ENCODE results near the gene PTPN1. TPM values are rescaled to one million over a fixed set of nuclear protein-coding genes. Genes with fewer than 3 reads are reported as not detected.
A peak's percentile ranks its signal among the peaks of the same experiment; 100 is the strongest.

PTPN1 gene
- total RNA-seq, 6 experiments from 2014 or later: 37.8 to 46.5 (median 45.2) TPM

GRCh38 chr20:50543326-50543725 is 33.1 kb downstream of the PTPN1 start:
- H3K9me3 Mint-ChIP-seq: no peaks in the 10 kb centered on the region
- TF ChIP-seq CTCF (IDR thresholded peaks at IDR 0.05): no peak
- H3K27me3 Mint-ChIP-seq (ENCODE audit: insufficient read depth): no peaks in the 10 kb centered on the region; the same call in 1 of the 2 replicates
- H3K4me3 Mint-ChIP-seq: no peak overlapping the region
- peaks cover 76% of the 10 kb centered on the region for H3K4me1 Mint-ChIP-seq (ENCODE audit: low read depth)
- DNase-seq: no peak
- peaks cover 29% of the 10 kb centered on the region for H3K36me3 Mint-ChIP-seq (ENCODE audit: low read depth)
- H3K27ac Mint-ChIP-seq: no peak overlapping the region

- no peak for TF ChIP-seq CTCF (IDR thresholded peaks at IDR 0.05)
- Mint-ChIP-seq H3K27ac (no peak overlapping the region), H3K9me3 (no peaks in the 10 kb centered on the region), H3K27me3 (ENCODE audit: insufficient read depth) (no peaks in the 10 kb centered on the region; the same call in 1 of the 2 replicates), H3K36me3 (ENCODE audit: low read depth) (peaks cover 38% of the 10 kb centered on the region), H3K4me1 (ENCODE audit: low read depth) (peaks cover 70% of the 10 kb centered on the region), H3K4me3 (no peak overlapping the region)
- DNase-seq: no peak
Observed at GRCh38 chr20:50545126-50545525, 34.9 kb downstream of the PTPN1 start.

- no peaks in the 10 kb centered on the region; the same call in 1 of the 2 replicates for H3K27me3 Mint-ChIP-seq (ENCODE audit: insufficient read depth)
- H3K4me1 Mint-ChIP-seq (ENCODE audit: low read depth): peaks cover 70% of the 10 kb centered on the region
- TF ChIP-seq CTCF (IDR thresholded peaks at IDR 0.05): no peak
- peaks cover 45% of the 10 kb centered on the region for H3K36me3 Mint-ChIP-seq (ENCODE audit: low read depth)
- peak overlapping the region; percentile 34 for H3K27ac Mint-ChIP-seq
- peak overlapping the region; percentile 37; the same call in 1 of the 2 replicates for H3K4me3 Mint-ChIP-seq
- no peaks in the 10 kb centered on the region for H3K9me3 Mint-ChIP-seq
- no peak for DNase-seq
Observed at GRCh38 chr20:50546729-50547314, 36.6 kb downstream of the PTPN1 start.

GRCh38 chr20:50547964-50548363 is 37.8 kb downstream of the PTPN1 start:
- no peak for DNase-seq
- peaks cover 62% of the 10 kb centered on the region for H3K4me1 Mint-ChIP-seq (ENCODE audit: low read depth)
- H3K4me3 Mint-ChIP-seq: no peak overlapping the region
- peaks cover 41% of the 10 kb centered on the region for H3K36me3 Mint-ChIP-seq (ENCODE audit: low read depth)
- H3K27me3 Mint-ChIP-seq (ENCODE audit: insufficient read depth): no peaks in the 10 kb centered on the region; the same call in 1 of the 2 replicates
- no peaks in the 10 kb centered on the region for H3K9me3 Mint-ChIP-seq
- TF ChIP-seq CTCF (IDR thresholded peaks at IDR 0.05): no peak
- no peak overlapping the region; the same call in 1 of the 2 replicates for H3K27ac Mint-ChIP-seq

GRCh38 chr20:50548396-50548795 is 38.2 kb downstream of the PTPN1 start:
- Mint-ChIP-seq H3K4me3 (no peak overlapping the region), H3K27ac (no peak overlapping the region; the same call in 1 of the 2 replicates)

More at GRCh38 chr20:50548396-50548795, 38.2 kb downstream of the PTPN1 start:
- Mint-ChIP-seq H3K4me1 (ENCODE audit: low read depth) (peaks cover 57% of the 10 kb centered on the region), H3K36me3 (ENCODE audit: low read depth) (peaks cover 39% of the 10 kb centered on the region), H3K9me3 (no peaks in the 10 kb centered on the region), H3K27me3 (ENCODE audit: insufficient read depth) (no peaks in the 10 kb centered on the region; the same call in 1 of the 2 replicates)
- no peak for TF ChIP-seq CTCF (IDR thresholded peaks at IDR 0.05)
- DNase-seq: no peak

All from HFFc6 (cell line).